Activated T-cell treated with anti-CD3 and anti-CD28 coated beads, Interleukin-2, amount 50 U/mL, for 72 hours (primary cell): ENCODE measurements around the gene ADAM23. TPM values are rescaled to one million over a fixed set of nuclear protein-coding genes. Genes with fewer than 3 reads are reported as not detected.

ENCODE experiments used
- ATAC-seq, 2 donors: fragments of 150-1000 bp; cut with Tn5 transposase; replicated peaks in 1 of 2; 2 replicates each; pipeline ENCODE4 v1.10.0; 2021; ENCODE audit warnings: moderate library complexity in 2 of 2, mild to moderate bottlenecking in 1 of 2
- DNase-seq, 2 donors: peaks; one replicate each; pipeline ENCODE4 v3.0.0; 2021 to 2022; ENCODE audit warnings: mixed read lengths in 1 of 2
- H3K27ac Mint-ChIP-seq: one replicate; pipeline ENCODE4 v1.8.0; 2022; ENCODE audit warnings: mild to moderate bottlenecking, moderate library complexity, mixed read lengths
- H3K27me3 Mint-ChIP-seq: one replicate; pipeline ENCODE4 v1.8.0; 2022; ENCODE audit warnings: low read depth, mixed read lengths
- H3K36me3 Mint-ChIP-seq, 2 donors: one replicate each; pipeline ENCODE4 v1.8.0; 2022; ENCODE audit warnings: mixed read lengths in 2 of 2, mild to moderate bottlenecking in 1 of 2; ENCODE audit not compliant: insufficient read depth in 2 of 2
- H3K4me1 Mint-ChIP-seq: one replicate; pipeline ENCODE4 v1.8.0; 2022; ENCODE audit warnings: low read depth, mixed read lengths
- H3K4me3 Mint-ChIP-seq, 2 donors: one replicate each; pipeline ENCODE4 v1.8.0; 2022; ENCODE audit warnings: mild to moderate bottlenecking in 2 of 2, mixed read lengths in 2 of 2, moderate library complexity in 2 of 2
- H3K9me3 Mint-ChIP-seq, 2 donors: one replicate each; pipeline ENCODE4 v1.8.0; 2022; ENCODE audit warnings: mixed read lengths in 2 of 2
- total RNA-seq, 2 donors: library from RNA; stranded (reverse); gene quantifications; one replicate each; pipeline ENCODE4 v1.2.3, GENCODE V29; 2022

The ADAM23 gene
- total RNA-seq, 2 donors from 2014 or later = 2.4 to 3.0 TPM

- H3K27ac Mint-ChIP-seq = no peak overlapping the region
- H3K27me3 Mint-ChIP-seq = no peaks in the 10 kb centered on the region
- H3K36me3 Mint-ChIP-seq = peaks cover 0 to 2% of the 10 kb centered on the region in 2 donors
- no peaks in the 10 kb centered on the region for H3K9me3 Mint-ChIP-seq
- no peak for ATAC-seq
- H3K4me3 Mint-ChIP-seq = no peak overlapping the region
- no peak for DNase-seq
- H3K4me1 Mint-ChIP-seq = no peaks in the 10 kb centered on the region
These were observed 14.5 kb upstream of the ADAM23 start for GRCh38 chr2:206428783-206429182.

DNA sequence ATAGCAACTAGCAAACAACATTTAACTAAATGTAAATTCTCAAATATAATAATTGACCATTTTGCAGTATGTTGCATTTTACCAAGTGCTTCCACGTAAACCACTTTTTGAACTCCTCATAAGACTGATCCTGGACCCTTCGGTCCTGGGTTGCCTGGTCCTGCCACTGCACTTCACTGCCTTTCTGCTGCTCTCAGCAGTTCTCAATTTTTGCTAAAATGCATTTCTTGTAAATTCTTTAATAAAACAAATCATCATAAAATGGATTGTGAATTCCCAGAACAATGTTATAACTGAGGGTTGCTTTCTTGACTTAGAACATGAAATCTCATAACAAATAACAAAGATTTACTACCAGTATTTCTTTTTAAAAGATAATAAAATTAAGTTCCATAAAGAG, 12.9 kb upstream of the ADAM23 start:
- no peak overlapping the region for H3K4me3 Mint-ChIP-seq
- H3K4me1 Mint-ChIP-seq = no peaks in the 10 kb centered on the region
- H3K9me3 Mint-ChIP-seq = no peaks in the 10 kb centered on the region
- no peaks in the 10 kb centered on the region for H3K27me3 Mint-ChIP-seq
- DNase-seq (no peak), ATAC-seq (no peak)
- H3K36me3 Mint-ChIP-seq = peaks cover 0 to 2% of the 10 kb centered on the region in 2 donors
- H3K27ac Mint-ChIP-seq = no peak overlapping the region

DNA sequence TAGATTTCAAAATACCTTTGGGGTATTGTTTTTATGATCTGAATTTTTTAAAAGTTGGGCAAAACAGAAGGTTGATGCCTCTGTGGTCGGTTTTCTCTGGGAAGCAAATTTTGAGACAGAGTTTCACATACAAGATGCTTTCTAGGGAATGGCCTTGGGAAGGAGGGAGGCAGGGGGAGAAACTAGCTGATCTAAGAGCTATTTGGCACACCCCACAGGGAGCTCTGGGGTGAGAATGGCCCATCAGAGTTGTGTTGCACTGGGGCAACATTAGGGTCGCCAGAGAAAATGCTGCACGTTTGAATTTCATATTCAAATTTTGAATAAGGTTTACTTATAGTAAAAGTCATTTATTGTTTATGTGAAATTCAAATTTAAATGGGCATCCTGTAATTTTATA, 11.9 kb upstream of the ADAM23 start:
- no peak overlapping the region for H3K4me3 Mint-ChIP-seq
- H3K9me3 Mint-ChIP-seq = no peaks in the 10 kb centered on the region
- H3K36me3 Mint-ChIP-seq = peaks cover 0 to 2% of the 10 kb centered on the region in 2 donors
- no peak overlapping the region for H3K27ac Mint-ChIP-seq
- H3K27me3 Mint-ChIP-seq = no peaks in the 10 kb centered on the region
- no peaks in the 10 kb centered on the region for H3K4me1 Mint-ChIP-seq
- no peak for ATAC-seq
- no peak for DNase-seq

- DNase-seq (no peak), ATAC-seq (no peak)
- no peaks in the 10 kb centered on the region for H3K4me1 Mint-ChIP-seq
- no peak overlapping the region for H3K4me3 Mint-ChIP-seq
- no peaks in the 10 kb centered on the region for H3K9me3 Mint-ChIP-seq
- peaks cover 0 to 2% of the 10 kb centered on the region in 2 donors for H3K36me3 Mint-ChIP-seq
- H3K27me3 Mint-ChIP-seq = peaks cover 2% of the 10 kb centered on the region
- H3K27ac Mint-ChIP-seq = no peak overlapping the region
These were observed 10.9 kb upstream of the ADAM23 start for GRCh38 chr2:206432193-206433082.

- Mint-ChIP-seq H3K9me3 (no peaks in the 10 kb centered on the region), H3K4me1 (no peaks in the 10 kb centered on the region), H3K36me3 (no peaks in the 10 kb centered on the region), H3K27ac (no peak overlapping the region), H3K4me3 (no peak overlapping the region), H3K27me3 (peaks cover 7% of the 10 kb centered on the region)
- no peak for DNase-seq
- ATAC-seq = no peak
These were observed 10.1 kb upstream of the ADAM23 start for GRCh38 chr2:206433190-206433589.

GRCh38 chr2:206433686-206434085, 9.6 kb upstream of the ADAM23 start:
- no peak overlapping the region for H3K4me3 Mint-ChIP-seq
- no peaks in the 10 kb centered on the region for H3K4me1 Mint-ChIP-seq
- DNase-seq = no peak
- H3K9me3 Mint-ChIP-seq = no peaks in the 10 kb centered on the region
- ATAC-seq = no peak
- H3K36me3 Mint-ChIP-seq = no peaks in the 10 kb centered on the region
- no peak overlapping the region for H3K27ac Mint-ChIP-seq
- H3K27me3 Mint-ChIP-seq = peaks cover 10% of the 10 kb centered on the region

- Mint-ChIP-seq H3K9me3 (no peaks in the 10 kb centered on the region), H3K4me1 (no peaks in the 10 kb centered on the region), H3K27me3 (peaks cover 25% of the 10 kb centered on the region), H3K36me3 (no peaks in the 10 kb centered on the region), H3K4me3 (no peak overlapping the region), H3K27ac (no peak overlapping the region)
- ATAC-seq (no peak), DNase-seq (no peak)
These were observed 7.6 kb upstream of the ADAM23 start for GRCh38 chr2:206435742-206436141.

DNA sequence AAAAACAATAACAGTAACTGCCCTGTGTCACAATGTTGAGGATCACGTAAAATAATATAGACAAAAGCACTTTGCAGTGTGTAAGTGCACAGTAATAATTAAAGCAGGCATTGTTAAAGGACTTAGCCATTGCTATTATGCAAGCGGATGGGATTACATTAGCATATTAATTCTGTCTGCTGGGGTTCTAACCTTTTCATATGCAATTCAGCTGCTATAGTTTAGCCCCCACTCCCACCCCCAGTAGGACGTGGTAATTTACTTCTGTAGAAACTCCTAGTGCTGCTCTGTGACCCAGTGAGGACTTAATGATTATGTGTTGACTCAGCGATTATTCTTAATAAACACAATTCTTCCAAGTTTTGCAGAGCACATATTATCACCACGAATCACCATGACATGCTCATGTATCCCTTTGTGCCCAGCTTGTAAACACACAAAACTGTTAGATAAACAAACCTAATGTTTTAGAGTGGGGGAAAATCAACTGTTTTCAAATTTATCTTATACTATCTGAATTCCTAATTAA, 5.1 kb upstream of the ADAM23 start:
- no peak for DNase-seq
- Mint-ChIP-seq H3K36me3 (no peaks in the 10 kb centered on the region), H3K4me1 (peaks cover 9% of the 10 kb centered on the region), H3K27ac (no peak overlapping the region), H3K9me3 (no peaks in the 10 kb centered on the region), H3K27me3 (peaks cover 45% of the 10 kb centered on the region), H3K4me3 (no peak overlapping the region)
- ATAC-seq = no peak

DNA sequence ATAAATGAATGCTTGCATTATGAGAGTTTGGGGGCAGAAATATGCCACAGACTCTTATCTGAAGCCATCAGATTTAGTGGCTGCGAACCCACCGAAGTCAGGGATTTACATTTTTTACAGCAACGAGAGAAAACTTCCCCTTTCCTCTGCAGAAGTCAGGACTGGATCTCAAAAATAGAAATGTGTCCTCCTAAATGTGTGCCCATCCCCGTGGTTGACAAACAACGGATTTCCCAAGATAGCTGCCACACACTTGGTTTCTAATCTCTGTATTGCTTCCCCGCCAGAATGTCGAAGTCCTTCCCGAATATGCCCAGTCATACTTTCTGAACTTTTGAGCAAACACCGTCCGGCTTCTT, 879 bp upstream of the ADAM23 start:
- DNase-seq (no peak), ATAC-seq (no peak)
- Mint-ChIP-seq H3K4me3 (peak overlapping the region; percentile 86 to 89), H3K27ac (no peak overlapping the region), H3K4me1 (peaks cover 19% of the 10 kb centered on the region), H3K27me3 (peaks cover 72% of the 10 kb centered on the region), H3K36me3 (peaks cover 3 to 4% of the 10 kb centered on the region in 2 donors), H3K9me3 (no peaks in the 10 kb centered on the region)

DNA sequence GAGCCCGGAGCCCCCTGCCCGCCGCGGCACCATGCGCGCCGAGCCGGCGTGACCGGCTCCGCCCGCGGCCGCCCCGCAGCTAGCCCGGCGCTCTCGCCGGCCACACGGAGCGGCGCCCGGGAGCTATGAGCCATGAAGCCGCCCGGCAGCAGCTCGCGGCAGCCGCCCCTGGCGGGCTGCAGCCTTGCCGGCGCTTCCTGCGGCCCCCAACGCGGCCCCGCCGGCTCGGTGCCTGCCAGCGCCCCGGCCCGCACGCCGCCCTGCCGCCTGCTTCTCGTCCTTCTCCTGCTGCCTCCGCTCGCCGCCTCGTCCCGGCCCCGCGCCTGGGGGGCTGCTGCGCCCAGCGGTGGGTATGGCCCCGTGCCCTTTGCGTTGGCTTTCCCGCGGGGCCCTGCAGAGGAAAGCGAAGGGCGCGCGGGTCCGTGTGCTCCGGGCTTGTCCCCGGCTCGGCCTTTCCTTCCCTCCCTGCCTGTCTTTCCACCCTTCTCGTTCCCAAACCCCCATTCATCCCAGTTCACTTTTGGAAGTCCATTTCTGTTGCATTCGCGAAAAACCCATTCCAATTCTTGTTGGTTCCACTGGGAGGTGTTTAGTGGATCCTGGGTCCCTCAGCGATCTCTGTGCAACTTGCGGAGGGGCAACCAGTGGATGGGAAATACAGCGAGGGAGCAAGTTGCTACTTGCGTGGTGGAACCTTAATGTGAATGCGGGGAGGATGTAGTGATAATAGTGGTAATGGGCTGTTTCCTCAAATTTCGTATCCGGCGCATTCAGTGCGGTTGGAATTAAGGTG, 599 bp downstream of the ADAM23 start:
- H3K27ac Mint-ChIP-seq = no peak overlapping the region
- H3K27me3 Mint-ChIP-seq = peaks cover 73% of the 10 kb centered on the region
- ATAC-seq = peak; percentile 65 to 77
- H3K4me3 Mint-ChIP-seq = peak overlapping the region; percentile 86 to 90
- H3K36me3 Mint-ChIP-seq = peaks cover 3 to 4% of the 10 kb centered on the region in 2 donors
- H3K4me1 Mint-ChIP-seq = peaks cover 19% of the 10 kb centered on the region
- no peaks in the 10 kb centered on the region for H3K9me3 Mint-ChIP-seq
- DNase-seq = peak; percentile 41 to 46

GRCh38 chr2:206445948-206446347, 2.6 kb downstream of the ADAM23 start:
- H3K36me3 Mint-ChIP-seq = peaks cover 3 to 4% of the 10 kb centered on the region in 2 donors
- peaks cover 0 to 2% of the 10 kb centered on the region in 2 donors for H3K9me3 Mint-ChIP-seq
- peaks cover 67% of the 10 kb centered on the region for H3K27me3 Mint-ChIP-seq
- H3K4me1 Mint-ChIP-seq = peaks cover 19% of the 10 kb centered on the region
- H3K27ac Mint-ChIP-seq = no peak overlapping the region
- H3K4me3 Mint-ChIP-seq = peak overlapping the region in 1 of 2 donors; percentile 34
- ATAC-seq (no peak), DNase-seq (no peak)

- DNase-seq (no peak), ATAC-seq (no peak)
- H3K27ac Mint-ChIP-seq = no peak overlapping the region
- no peaks in the 10 kb centered on the region for H3K36me3 Mint-ChIP-seq
- no peak overlapping the region for H3K4me3 Mint-ChIP-seq
- H3K4me1 Mint-ChIP-seq = no peaks in the 10 kb centered on the region
- peaks cover 34% of the 10 kb centered on the region for H3K27me3 Mint-ChIP-seq
- peaks cover 1 to 2% of the 10 kb centered on the region in 2 donors for H3K9me3 Mint-ChIP-seq
These were observed 8.9 kb downstream of the ADAM23 start for GRCh38 chr2:206452242-206452641.

DNA sequence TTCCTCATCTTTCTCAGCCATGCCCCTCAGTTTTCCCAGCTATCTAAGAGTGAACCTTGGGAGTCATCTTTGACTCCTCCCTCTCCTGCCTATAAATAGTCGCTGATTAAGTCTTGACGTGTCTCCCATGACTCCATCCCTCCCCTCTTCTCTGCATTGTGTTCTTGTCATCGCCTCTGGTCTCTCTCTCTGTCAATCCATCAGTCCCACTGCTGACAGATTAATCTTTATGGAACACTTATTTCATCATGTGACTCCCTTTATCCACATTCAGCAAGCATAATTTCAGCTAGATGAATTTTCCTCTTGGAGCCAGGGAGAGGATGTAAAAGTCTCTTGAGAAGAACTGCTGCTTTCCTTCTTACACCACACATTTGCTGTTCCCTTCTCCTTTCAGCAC, 9.4 kb downstream of the ADAM23 start:
- H3K36me3 Mint-ChIP-seq = no peaks in the 10 kb centered on the region
- no peak for DNase-seq
- no peak for ATAC-seq
- no peaks in the 10 kb centered on the region for H3K4me1 Mint-ChIP-seq
- peaks cover 1 to 2% of the 10 kb centered on the region in 2 donors for H3K9me3 Mint-ChIP-seq
- no peak overlapping the region for H3K27ac Mint-ChIP-seq
- no peak overlapping the region for H3K4me3 Mint-ChIP-seq
- peaks cover 29% of the 10 kb centered on the region for H3K27me3 Mint-ChIP-seq
